SK-N-SH (cell line): Measurements from ENCODE around the gene CALR3. TPM values are rescaled to one million over a fixed set of nuclear protein-coding genes. Genes with fewer than 3 reads are reported as not detected.

Source experiments
- CTCF ChIA-PET: fragments of 300-600, 350-600 bp; formaldehyde crosslinking; extraction: SDS; loops from one replicate; lab custom pipeline; 2021; lab: Yijun Ruan, JAX
- POLR2A ChIA-PET: fragments of 350-600 bp; sonication (Branson Sonifier 250); formaldehyde crosslinking; extraction: SDS; loops from one replicate; lab custom pipeline; 2020; ENCODE audit warnings: antibody characterized with exemption, inconsistent platforms; lab: Yijun Ruan, JAX
- DNase-seq: peaks from one replicate; pipeline ENCODE4 v3.0.0; 2012
- H2AFZ ChIP-seq: fragments of 200-600 bp; sonication (generic); 2 replicates; pipeline ENCODE4 v1.8.1; 2016; ENCODE audit warnings: antibody characterized with exemption, mild to moderate bottlenecking, low read depth
- H3F3A ChIP-seq: fragments of 200-600 bp; sonication (generic); replicated peaks from 2 replicates; pipeline ENCODE3; 2016; ENCODE audit warnings: antibody characterized with exemption, mild to moderate bottlenecking; ENCODE audit not compliant: insufficient read depth
- H3K27ac ChIP-seq, 2 experiments: fragments of 200-500 bp in 1 of 2; fragments of 200-600 bp in 1 of 2; sonication (Bioruptor generic) in 1 of 2; sonication (generic), shearing (Covaris generic) in 1 of 2; 2 replicates each; pipeline versions ENCODE4 v1.5.1 to v1.6.1; 2014 to 2016; ENCODE audit warnings: low read depth in 2 of 2, inconsistent platforms in 1 of 2, low read length in 1 of 2, mild to moderate bottlenecking in 1 of 2, mixed read lengths in 1 of 2
- H3K27me3 ChIP-seq: fragments of 200-600 bp; sonication (generic), shearing (Covaris generic); 2 replicates; pipeline ENCODE4 v1.6.1; 2016; ENCODE audit warnings: mixed run types; ENCODE audit not compliant: insufficient read depth
- H3K36me3 ChIP-seq, 2 experiments: fragments of 200-500 bp in 1 of 2; fragments of 200-600 bp in 1 of 2; sonication (Bioruptor generic) in 1 of 2; sonication (generic) in 1 of 2; replicated peaks in 1 of 2; 2 replicates each; pipeline versions ENCODE3 to v1.5.1; 2014 to 2016; ENCODE audit warnings: low read length in 1 of 2, mild to moderate bottlenecking in 1 of 2; ENCODE audit not compliant: insufficient read depth in 2 of 2, control insufficient read depth in 1 of 2
- H3K4me1 ChIP-seq, 2 experiments: fragments of 200-500 bp in 1 of 2; fragments of 200-600 bp in 1 of 2; sonication (Bioruptor generic) in 1 of 2; sonication (generic), shearing (Covaris generic) in 1 of 2; 2 replicates each; pipeline versions ENCODE4 v1.5.1 to v1.6.1; 2014 to 2016; ENCODE audit warnings: low read depth in 1 of 2, low read length in 1 of 2, mixed run types in 1 of 2; ENCODE audit not compliant: insufficient read depth in 2 of 2, control insufficient read depth in 1 of 2
- H3K4me2 ChIP-seq: fragments of 200-600 bp; sonication (generic), shearing (Covaris generic); 2 replicates; pipeline ENCODE4 v1.6.1; 2017; ENCODE audit warnings: mixed run types
- H3K4me3 ChIP-seq, 2 experiments: fragments of 200-500 bp in 1 of 2; fragments of 200-600 bp in 1 of 2; sonication (Bioruptor generic) in 1 of 2; sonication (generic), shearing (Covaris generic) in 1 of 2; 2 replicates each; pipeline versions ENCODE4 v1.5.1 to v1.8.1; 2014 to 2016; ENCODE audit warnings: low read depth in 2 of 2, inconsistent platforms in 1 of 2, low read length in 1 of 2, mild to moderate bottlenecking in 1 of 2, mixed read lengths in 1 of 2, moderate library complexity in 1 of 2
- H3K79me2 ChIP-seq: fragments of 200-600 bp; sonication (generic); 2 replicates; pipeline ENCODE4 v1.8.1; 2017; ENCODE audit warnings: mild to moderate bottlenecking; ENCODE audit not compliant: insufficient read depth
- H3K9ac ChIP-seq: fragments of 200-600 bp; sonication (generic); 2 replicates; pipeline ENCODE4 v1.6.1; 2017; ENCODE audit warnings: mixed run types
- H3K9me2 ChIP-seq: fragments of 200-600 bp; sonication (generic); 2 replicates; pipeline ENCODE4 v1.6.1; 2017; ENCODE audit warnings: mixed run types
- H3K9me3 ChIP-seq: fragments of 200-600 bp; sonication (generic); 2 replicates; pipeline ENCODE4 v1.6.1; 2017; ENCODE audit warnings: mixed run types, mild to moderate bottlenecking, moderate library complexity
- H4K20me1 ChIP-seq: fragments of 200-600 bp; sonication (generic); 2 replicates; pipeline ENCODE4 v1.6.1; 2017; ENCODE audit warnings: mild to moderate bottlenecking, mixed run types; ENCODE audit not compliant: insufficient read depth
- CHD2 ChIP-seq: fragments of 150-350 bp; IDR thresholded peaks from 2 replicates; pipeline ENCODE4 v1.6.1; 2018; ENCODE audit warnings: low read length; ENCODE audit not compliant: partially characterized antibody
- EZH2phosphoT487 ChIP-seq: fragments of 200-600 bp; sonication (generic); IDR thresholded peaks from 2 replicates; pipeline ENCODE4 v1.6.1; 2017; ENCODE audit warnings: low read depth, mixed run types, mild to moderate bottlenecking, antibody characterized with exemption, moderate library complexity, borderline replicate concordance
- GABPA ChIP-seq: IDR thresholded peaks from 2 replicates; pipeline ENCODE4 v1.4.0; 2012; ENCODE audit warnings: low read depth, mild to moderate bottlenecking
- MEF2A ChIP-seq: IDR thresholded peaks from 2 replicates; pipeline ENCODE4 v1.4.0; 2012; ENCODE audit warnings: low read depth, borderline replicate concordance
- MXI1 ChIP-seq: IDR thresholded peaks from 2 replicates; pipeline ENCODE4 v1.6.1; 2012; ENCODE audit warnings: mild to moderate bottlenecking, low read depth, low read length, improper control_type of control experiment
- NRF1 ChIP-seq: IDR thresholded peaks from 2 replicates; pipeline ENCODE4 v1.6.1; 2012; ENCODE audit warnings: low read depth, mild to moderate bottlenecking, low read length
- POLR2AphosphoS5 ChIP-seq: IDR thresholded peaks from 2 replicates; pipeline ENCODE4 v1.6.1; 2012; ENCODE audit warnings: low read depth, low read length
- RAD21 ChIP-seq: IDR thresholded peaks from 2 replicates; pipeline ENCODE4 v1.6.1; 2012; ENCODE audit warnings: mild to moderate bottlenecking, low read length
- RCOR1 ChIP-seq: fragments of 150-350 bp; IDR thresholded peaks from 2 replicates; pipeline ENCODE4 v1.6.1; 2017; ENCODE audit warnings: antibody characterized with exemption, low read length
- RFX5 ChIP-seq: IDR thresholded peaks from 2 replicates; pipeline ENCODE4 v1.6.1; 2012; ENCODE audit warnings: mild to moderate bottlenecking, improper control_type of control experiment, low read length
- RXRA ChIP-seq: IDR thresholded peaks from 2 replicates; pipeline ENCODE4 v1.4.0; 2012; ENCODE audit warnings: low read depth, mild to moderate bottlenecking, borderline replicate concordance
- SIN3A ChIP-seq: IDR thresholded peaks from 2 replicates; pipeline ENCODE4 v1.6.1; 2012; ENCODE audit warnings: low read depth, mild to moderate bottlenecking, low read length, moderate library complexity, borderline replicate concordance
- SMC3 ChIP-seq: IDR thresholded peaks from 2 replicates; pipeline ENCODE4 v1.6.1; 2012; ENCODE audit warnings: low read depth, low read length, improper control_type of control experiment
- TEAD4 ChIP-seq: IDR thresholded peaks from 2 replicates; pipeline ENCODE4 v1.4.0; 2012; ENCODE audit warnings: mild to moderate bottlenecking, borderline replicate concordance; ENCODE audit not compliant: insufficient read depth
- YY1 ChIP-seq: IDR thresholded peaks from 2 replicates; pipeline ENCODE4 v1.4.0; 2012; ENCODE audit warnings: low read depth, mild to moderate bottlenecking
- ZBTB33 ChIP-seq: IDR thresholded peaks from 2 replicates; pipeline ENCODE4 v1.4.0; 2012; ENCODE audit warnings: low read depth, borderline replicate concordance
- WGBS: methylation state at CpG from one replicate; pipeline ENCODE4 v1.1.6; 2017; ENCODE audit warnings: low lambda C conversion rate; 5-methylcytosine and 5-hydroxymethylcytosine counted together
- polyA plus RNA-seq, 3 experiments: library from polyadenylated mRNA; depleted of rRNA; stranded (reverse); fragments of >200 nt; gene quantifications; 2 replicates each; pipeline ENCODE4 v1.2.3, GENCODE V29; 2012
- TF ChIP-seq, protein P1 (sequence below): IDR thresholded peaks from 2 replicates; pipeline ENCODE4 v1.4.0; 2012; ENCODE audit warnings: low read depth, borderline replicate concordance
- TF ChIP-seq, protein P2 (sequence below): IDR thresholded peaks from 2 replicates; pipeline ENCODE4; 2012
- TF ChIP-seq, protein P3 (sequence below): fragments of 150-350 bp; IDR thresholded peaks from 2 replicates; pipeline ENCODE4 v1.6.1; 2016; ENCODE audit warnings: mild to moderate bottlenecking, low read depth, low read length
- TF ChIP-seq, protein P4 (sequence below): fragments of 150-350 bp; IDR thresholded peaks from 2 replicates; pipeline ENCODE4 v1.6.1; 2017; ENCODE audit warnings: antibody characterized with exemption, low read length, low read depth, borderline replicate concordance

The CALR3 gene
- polyA plus RNA-seq, 1 of the 3 experiments (the other 2 are of a cell fraction), result not detected

DNA sequence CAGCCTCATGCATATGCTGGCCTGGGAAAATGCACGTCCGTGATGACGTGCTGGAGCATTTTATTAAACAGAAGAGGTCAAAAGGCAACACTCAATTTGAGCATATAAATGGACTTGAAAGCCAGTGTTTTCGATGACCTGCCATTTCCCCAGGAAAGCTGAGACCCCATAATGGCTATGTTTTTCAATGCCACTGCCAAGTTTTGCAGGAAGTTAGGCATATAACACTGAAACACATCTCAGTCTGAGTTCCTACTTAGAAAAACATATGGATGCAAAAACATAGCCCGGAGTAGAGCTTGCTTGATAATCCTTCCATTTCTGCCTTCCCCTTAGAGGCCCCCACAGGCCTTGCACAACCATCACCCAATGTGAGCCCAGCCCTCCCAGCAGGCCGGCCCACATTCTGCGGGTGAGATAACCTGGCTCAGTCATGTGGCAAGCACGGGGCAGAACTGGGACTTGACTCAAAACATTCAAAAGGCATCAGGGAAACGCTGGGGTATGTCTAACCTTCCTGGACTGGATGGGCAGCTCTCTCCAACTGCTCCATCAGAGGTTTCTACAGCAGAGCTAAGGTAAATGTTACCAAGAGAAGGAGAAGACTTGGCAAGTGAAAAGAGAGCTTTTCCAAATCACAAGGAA lies 49.1 kb downstream of the CALR3 start:
- TF ChIP-seq CHD2 (no peak), ZBTB33 (no peak), NRF1 (no peak), YY1 (no peak), TEAD4 (no peak), RAD21 (no peak), SIN3A (no peak), EZH2phosphoT487 (no peak), POLR2AphosphoS5 (no peak), RXRA (no peak), SMC3 (no peak), MEF2A (no peak), MXI1 (no peak), RFX5 (no peak), GABPA (no peak), RCOR1 (no peak)
- TF ChIP-seq, protein P1, sequence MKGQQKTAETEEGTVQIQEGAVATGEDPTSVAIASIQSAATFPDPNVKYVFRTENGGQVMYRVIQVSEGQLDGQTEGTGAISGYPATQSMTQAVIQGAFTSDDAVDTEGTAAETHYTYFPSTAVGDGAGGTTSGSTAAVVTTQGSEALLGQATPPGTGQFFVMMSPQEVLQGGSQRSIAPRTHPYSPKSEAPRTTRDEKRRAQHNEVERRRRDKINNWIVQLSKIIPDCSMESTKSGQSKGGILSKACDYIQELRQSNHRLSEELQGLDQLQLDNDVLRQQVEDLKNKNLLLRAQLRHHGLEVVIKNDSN, result no peak
- TF ChIP-seq, protein P2, sequence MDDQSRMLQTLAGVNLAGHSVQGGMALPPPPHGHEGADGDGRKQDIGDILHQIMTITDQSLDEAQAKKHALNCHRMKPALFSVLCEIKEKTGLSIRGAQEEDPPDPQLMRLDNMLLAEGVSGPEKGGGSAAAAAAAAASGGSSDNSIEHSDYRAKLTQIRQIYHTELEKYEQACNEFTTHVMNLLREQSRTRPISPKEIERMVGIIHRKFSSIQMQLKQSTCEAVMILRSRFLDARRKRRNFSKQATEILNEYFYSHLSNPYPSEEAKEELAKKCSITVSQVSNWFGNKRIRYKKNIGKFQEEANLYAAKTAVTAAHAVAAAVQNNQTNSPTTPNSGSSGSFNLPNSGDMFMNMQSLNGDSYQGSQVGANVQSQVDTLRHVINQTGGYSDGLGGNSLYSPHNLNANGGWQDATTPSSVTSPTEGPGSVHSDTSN, result no peak
- TF ChIP-seq, protein P3, sequence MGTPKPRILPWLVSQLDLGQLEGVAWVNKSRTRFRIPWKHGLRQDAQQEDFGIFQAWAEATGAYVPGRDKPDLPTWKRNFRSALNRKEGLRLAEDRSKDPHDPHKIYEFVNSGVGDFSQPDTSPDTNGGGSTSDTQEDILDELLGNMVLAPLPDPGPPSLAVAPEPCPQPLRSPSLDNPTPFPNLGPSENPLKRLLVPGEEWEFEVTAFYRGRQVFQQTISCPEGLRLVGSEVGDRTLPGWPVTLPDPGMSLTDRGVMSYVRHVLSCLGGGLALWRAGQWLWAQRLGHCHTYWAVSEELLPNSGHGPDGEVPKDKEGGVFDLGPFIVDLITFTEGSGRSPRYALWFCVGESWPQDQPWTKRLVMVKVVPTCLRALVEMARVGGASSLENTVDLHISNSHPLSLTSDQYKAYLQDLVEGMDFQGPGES, result no peak
- TF ChIP-seq, protein P4, sequence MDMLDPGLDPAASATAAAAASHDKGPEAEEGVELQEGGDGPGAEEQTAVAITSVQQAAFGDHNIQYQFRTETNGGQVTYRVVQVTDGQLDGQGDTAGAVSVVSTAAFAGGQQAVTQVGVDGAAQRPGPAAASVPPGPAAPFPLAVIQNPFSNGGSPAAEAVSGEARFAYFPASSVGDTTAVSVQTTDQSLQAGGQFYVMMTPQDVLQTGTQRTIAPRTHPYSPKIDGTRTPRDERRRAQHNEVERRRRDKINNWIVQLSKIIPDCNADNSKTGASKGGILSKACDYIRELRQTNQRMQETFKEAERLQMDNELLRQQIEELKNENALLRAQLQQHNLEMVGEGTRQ, result no peak
- no peak for DNase-seq
- 74% methylated on average over 9 of the region's 9 CpGs for WGBS
- CTCF ChIA-PET, result no interaction called here
- no peaks in the 10 kb centered on the region for H3K36me3 ChIP-seq
- no peak overlapping the region for H3K27ac ChIP-seq
- H3K9me2 ChIP-seq, result no peaks in the 10 kb centered on the region
- H3K9me3 ChIP-seq, result no peaks in the 10 kb centered on the region
- POLR2A ChIA-PET, result no interaction called here
- H3K27me3 ChIP-seq, result no peaks in the 10 kb centered on the region
- no peaks in the 10 kb centered on the region for H3F3A ChIP-seq
- H2AFZ ChIP-seq, result no peak overlapping the region
- no peak overlapping the region for H3K4me3 ChIP-seq
- H3K9ac ChIP-seq, result no peak overlapping the region
- H3K4me1 ChIP-seq, result peaks cover 5 to 29% of the 10 kb centered on the region in 2 experiments; a peak in 2 of 4 replicates
- peaks cover 85% of the 10 kb centered on the region for H3K79me2 ChIP-seq
- H4K20me1 ChIP-seq, result peaks cover 59% of the 10 kb centered on the region
- no peak overlapping the region for H3K4me2 ChIP-seq
